Endometrial microvascular endothelial cells (primary cell): ENCODE results near the gene RADX. TPM values are rescaled to one million over a fixed set of nuclear protein-coding genes. Genes with fewer than 3 reads are reported as not detected.
"Not testable (repeated sequence)": the region's sequence is repeated elsewhere in the genome, so short reads cannot be mapped to it uniquely, and the experiment has no call there.

Experiments
- in situ Hi-C: cut with HindIII; loops from 2 replicates; pipeline ENCODE4 v1.10.0; 2017; ENCODE audit warnings: low sequenced_read_pairs, low pct_unique_long_range_greater_than_20kb; ENCODE audit errors: inconsistent ontology term
- total RNA-seq: library from RNA; depleted of rRNA; stranded (reverse); fragments of >200 nt; gene quantifications from one replicate; pipeline ENCODE4 v1.2.3, GENCODE V29; 2015; ENCODE audit errors: inconsistent ontology term

The RADX gene, protein sequence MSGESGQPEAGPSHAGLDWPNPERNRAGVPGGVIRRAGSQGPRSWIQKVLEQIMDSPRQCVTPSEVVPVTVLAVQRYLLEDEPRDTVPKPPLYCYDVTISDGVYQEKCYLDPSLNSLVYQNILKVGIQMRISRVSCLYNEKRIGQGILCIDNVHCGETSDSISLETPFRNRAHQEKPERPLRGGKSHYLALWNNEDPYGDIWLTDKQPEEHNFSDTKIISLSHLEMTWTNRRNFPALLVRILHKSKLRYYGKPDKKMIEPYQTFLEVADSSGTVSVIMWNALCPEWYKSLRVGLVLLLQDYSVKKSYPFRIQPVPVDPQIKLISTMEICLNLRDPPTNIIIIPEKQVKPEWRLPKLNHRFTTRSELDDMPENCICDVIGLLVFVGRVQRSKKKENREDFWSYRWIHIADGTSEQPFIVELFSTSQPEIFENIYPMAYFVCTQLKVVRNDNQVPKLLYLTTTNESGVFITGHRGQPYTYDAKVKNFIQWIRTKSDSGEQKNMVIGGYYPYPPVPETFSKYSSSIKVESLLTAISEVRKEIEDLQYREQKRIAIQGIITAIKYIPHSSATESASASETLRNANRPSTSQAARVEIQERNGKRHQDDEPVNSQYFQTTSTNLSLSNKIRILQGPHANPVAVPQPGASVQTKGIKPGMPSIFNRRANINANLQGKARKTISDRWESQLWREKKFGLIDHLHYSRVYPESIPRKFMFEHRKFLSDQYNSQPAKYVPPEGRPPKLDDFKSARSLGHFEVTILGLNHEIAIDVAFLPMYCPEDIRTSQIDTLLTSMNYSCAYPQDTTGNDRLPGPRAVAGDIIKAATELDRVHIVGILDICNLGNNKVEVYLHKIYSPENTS
- total RNA-seq, result 1.1 TPM

DNA sequence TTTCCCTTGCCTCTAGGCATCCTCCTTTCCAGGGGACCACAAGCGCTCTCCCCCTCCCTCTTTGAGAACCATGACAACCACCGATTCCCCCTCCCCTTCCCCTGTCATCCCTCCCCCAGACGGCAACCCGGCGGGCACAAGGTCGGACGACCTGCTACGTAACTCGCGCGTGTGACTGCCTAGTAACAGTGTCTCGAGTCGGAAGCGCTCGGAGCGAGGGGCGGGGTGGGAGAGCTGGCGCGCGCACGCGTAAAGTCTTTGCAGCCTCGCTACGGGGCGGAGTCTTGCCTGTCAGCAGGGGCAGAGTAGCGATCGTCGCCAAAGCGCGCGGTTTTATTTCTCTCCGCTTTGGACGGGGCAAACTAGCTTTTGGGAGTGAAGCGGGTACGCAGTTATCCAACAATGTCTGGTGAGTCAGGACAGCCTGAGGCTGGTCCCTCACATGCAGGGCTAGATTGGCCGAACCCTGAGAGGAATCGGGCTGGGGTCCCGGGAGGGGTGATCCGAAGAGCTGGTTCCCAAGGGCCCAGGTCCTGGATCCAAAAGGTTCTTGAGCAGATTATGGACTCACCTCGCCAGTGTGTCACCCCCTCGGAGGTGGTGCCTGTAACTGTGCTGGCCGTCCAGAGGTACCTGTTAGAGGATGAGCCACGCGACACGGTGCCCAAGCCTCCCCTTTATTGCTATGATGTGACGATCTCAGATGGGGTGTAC is at the start of gene RADX:
RADX (plus strand) TSS at position 300 of the 714 bp plus-strand sequence; CDS start at position 403, 103 bp downstream.
- in situ Hi-C loops, result no loop called here

DNA sequence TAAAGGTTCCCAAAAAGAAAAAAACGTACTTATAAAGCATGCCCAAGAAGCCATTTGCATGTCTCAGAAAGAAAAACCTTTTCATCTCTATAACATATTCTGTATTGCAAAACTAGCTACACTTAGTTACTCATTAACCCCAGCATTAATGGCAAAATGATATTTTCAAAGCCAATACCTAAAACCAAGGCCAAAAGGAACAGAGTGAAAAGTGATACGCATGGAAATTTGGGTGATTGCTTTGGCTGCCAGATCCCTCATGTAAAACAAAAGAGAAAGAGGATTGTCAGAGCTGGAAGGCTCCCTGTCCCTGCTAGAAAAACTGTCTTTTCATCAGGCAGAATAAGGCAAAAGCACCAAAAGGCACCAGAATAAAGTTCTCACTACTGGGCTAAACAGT is 46.8 kb upstream of the RADX start:
- in situ Hi-C loops, result no loop called here

DNA sequence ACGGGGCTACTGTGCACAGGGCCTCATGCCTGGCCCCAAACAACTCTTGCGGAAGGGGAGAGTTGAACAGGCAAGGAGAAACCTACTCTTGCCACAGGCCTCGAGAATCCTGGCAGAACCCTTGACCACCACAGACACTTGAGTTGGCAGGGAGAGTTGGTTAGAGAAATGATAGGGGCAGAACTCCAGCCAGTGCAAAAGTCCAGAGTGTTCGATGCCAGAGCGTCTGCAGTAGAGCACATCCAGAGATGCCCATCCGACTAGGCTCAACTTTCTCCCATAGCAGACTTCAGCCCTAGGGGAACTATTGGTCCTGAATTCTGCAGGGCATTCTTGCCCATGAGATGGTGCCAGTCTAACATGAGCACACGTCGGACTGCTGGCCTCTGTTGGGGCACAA is 45.4 kb upstream of the RADX start:
- in situ Hi-C loops, result no loop called here

DNA sequence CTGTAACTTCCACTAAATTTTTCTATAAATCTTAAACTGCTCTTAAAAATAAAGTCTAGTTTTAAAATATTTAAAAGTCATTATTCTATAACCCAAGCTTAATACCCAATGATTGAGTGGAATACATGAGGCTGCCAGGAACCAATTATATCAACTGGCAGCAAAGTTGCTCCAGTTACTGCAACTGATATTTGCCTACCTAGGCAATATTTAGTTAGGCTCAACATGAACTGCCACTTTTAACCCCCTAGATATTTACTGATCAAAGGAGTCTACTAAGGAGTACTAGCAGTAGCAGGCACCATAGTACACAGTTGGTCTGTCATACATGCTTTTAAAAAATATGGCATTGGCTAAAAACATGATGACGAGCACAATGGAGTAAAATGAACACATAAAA is 29.9 kb upstream of the RADX start:
- in situ Hi-C loops, result no loop called here

DNA sequence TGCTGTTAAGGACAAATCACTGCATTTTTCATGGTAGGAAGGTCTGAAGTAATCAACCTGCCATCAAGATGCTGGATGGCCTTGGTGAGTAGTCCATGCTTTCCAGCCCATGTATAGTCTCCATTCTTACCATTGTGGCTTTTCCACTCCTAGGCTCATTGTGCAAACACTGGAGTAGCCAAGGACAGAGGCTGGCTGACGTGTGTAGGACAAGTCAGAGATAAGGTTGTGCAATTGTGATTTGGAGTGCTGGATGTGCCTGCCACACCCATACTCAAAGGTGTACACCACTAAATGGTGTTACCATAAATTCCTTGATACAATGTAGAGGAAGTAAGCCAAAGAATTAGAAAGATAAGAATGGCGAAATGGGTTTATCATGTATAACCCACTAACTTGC is 26.3 kb upstream of the RADX start:
- in situ Hi-C loops, result no loop called here

DNA sequence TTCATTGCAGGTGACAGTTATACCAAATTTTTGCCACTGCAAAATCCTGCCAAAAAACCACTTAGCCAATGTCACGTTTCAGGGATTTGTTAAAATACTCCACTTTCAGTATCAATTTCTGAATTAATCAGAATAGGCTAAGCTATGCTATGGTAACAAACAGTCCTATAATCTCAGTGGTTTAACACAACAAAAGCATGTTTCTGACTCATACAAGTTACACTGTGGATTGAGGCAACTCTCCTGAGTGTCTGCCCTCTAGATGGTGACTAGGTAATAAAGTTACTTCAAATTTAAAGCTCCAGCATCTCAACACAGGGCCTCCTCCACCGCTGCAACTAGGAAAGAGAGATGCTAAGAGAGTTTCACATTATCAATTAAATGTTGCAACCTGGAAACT is 23.0 kb upstream of the RADX start:
- in situ Hi-C loops, result no loop called here

DNA sequence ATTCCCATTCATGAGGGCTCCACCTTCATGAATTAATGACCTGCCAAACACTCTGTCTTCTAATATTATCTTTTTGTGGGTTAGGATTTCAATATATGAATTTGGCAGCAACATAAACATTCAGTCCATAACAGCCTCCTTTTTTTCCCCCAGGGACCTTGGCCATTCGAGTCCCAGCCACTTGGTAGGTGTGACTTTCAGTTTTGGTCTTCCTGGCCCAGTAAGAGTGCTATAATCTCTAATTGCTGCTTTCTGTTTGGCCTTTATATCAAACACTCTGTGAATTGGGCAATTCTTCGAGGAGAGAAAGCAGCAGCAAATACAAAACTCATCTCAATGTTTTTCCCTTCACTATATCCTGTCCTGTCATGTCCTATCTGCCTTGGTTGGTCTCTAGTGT is 12.4 kb upstream of the RADX start:
- in situ Hi-C loops, result no loop called here

DNA sequence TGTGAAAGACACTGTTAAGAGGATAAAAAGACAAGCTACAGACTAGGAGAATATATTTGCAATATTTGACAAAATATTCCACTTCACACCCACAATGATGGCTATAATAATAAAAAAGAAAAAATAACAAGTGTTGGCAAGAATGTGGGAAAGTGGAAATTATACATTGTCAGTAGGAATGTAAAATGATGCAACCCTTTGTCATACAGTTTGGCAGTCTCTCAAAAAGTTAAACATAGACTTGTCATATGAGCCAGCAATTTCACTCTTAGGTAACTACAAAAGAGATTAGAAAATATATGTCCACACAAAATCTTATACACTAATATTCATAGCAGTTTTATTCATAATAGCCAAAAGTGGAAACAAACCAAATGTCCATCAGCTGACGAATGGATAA is 5.2 kb upstream of the RADX start:
- in situ Hi-C loops, result no loop called here

DNA sequence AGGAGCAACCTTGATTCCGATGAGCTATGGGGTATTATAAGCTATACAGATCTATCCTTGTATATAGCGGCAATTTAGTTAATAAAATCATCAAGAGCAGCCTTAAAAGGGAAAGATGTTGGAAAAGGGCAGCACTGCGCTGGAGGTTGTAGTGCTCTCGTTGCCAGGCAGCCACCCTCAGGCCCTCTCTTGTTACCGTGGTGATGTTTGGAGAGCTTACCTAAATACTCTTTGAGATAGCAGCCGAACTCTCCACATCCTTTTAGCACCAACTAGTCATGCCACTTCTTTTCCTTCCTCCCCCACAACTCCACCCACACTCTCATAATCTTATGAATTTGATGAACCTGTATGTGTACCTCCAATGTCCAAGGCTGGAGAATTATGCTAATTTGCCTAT is 3.8 kb upstream of the RADX start:
- in situ Hi-C loops, result no loop called here

DNA sequence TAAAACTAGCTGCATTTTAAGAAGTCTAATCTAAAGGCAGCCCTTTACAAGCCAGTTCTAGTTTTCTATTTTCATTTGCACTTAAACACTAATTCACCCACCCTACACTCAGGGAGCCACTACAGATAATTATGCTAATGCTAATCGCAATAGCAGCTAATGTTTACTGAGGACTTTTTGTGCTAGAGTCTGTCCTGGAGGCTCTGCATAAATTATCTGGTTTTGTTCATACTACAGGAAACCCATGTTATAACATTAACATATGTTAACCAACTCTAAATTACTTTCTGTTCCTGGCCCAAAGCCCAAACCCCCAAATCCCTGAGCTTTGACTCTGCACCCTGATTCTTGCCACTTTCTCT is 480 bp upstream of the RADX start:
- in situ Hi-C loops, result no loop called here

DNA sequence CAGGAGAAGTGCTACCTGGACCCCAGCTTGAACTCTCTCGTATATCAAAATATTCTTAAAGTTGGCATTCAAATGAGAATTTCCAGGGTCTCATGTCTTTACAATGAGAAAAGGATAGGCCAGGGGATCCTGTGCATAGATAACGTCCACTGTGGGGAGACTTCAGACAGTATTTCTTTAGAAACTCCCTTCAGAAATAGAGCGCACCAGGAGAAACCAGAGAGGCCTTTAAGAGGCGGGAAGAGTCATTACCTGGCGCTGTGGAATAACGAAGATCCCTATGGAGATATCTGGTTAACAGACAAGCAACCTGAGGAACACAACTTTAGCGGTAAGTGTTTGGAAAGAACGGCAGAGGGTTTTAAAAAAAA is 600 bp downstream of the RADX start:
- in situ Hi-C loops, result no loop called here

DNA sequence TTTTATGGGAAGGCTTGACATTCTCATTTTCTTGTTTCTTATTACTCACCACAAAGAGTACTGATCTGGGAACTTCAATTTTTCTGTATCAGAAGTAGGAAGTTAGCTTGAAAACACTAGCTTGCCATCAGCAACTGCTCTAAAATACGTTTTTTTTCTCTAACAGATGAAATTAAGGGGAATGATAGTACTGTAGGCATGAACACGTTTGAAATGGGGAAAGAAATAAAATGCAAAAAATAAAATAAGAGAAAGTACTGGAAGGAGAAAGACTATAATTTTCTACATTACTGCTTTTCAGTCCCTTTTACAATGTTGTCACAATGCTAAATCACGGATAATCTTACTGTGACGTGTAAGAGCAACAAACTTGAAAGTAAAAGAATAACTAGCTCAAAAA is 1.5 kb downstream of the RADX start:
- in situ Hi-C loops, result no loop called here

DNA sequence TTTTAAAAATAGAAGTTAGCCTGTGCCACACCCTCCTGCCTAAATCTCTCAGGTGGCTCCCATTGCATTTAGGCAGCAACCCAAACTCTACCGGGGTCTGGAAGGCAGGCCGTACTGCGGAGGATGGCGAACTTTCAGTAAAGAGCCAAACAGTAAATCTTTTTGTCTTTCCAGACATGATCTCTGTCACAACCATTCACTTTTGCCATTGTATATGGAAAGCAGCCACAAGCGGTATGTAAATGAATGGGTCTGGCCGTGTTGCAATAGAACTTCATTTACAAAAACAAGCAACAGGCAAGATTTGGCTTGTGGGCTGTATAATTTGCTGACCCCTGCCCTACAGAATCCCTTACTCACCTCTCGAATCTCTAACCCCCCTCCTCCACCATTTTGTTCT is 3.3 kb downstream of the RADX start:
- in situ Hi-C loops, result no loop called here

DNA sequence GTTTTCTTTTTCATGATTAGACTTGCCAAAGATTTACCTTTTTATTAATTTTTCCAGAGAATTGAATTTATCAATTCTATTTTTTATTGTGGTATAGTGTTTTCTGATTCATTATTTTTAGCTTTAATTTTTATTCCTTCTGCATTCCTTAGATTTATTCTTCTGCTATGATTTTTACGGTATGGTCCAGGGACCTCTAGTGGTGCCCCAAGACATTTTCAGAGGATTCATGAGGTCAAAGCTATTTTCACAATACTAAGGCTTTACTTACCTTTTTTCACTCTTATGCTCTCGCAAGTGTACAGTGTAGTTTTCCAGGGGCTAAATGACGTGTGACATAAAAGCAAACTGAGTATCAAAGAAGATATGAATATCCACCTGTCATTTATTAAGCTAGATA is 8.0 kb downstream of the RADX start:
- in situ Hi-C loops, result no loop called here

DNA sequence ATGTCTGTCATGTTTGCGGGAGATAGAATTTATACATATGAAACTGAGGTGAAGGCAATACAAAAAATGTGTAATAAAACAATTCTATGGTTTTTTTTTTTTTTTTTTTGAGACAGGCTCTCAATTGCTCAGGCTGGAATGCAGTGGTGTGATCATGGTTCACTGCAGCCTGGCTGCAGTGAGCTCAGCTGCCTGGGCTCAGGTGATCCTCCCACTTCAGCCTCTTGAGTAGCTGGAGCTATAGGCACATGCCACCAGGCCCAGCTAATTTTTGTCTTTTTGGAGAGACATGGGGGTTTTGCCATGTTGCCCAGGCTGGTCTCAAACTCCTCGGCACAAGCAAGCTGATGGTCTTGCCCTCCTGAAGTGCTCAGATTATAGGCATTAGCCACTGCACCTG is 10.1 kb downstream of the RADX start:
- in situ Hi-C loops, result no loop called here

DNA sequence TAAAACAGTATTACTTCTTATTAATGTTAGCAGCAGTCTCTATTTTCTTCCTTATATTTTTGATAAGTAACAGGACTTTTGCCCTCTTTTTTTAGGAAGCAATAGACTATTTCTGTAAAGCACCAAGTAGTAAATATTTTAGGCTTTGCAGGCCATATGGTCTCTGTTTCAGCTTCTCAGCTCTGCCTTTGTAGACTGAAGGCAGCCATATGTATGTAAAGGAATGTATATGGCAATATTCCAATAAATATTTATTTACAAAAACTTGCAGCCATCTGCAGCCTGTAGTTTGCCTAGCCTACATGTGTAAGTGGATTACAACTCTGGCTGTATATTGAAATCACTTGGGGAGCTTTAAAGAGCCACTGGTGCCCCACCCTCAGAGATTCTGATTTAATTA is 15.0 kb downstream of the RADX start:
- in situ Hi-C loops, result no loop called here

DNA sequence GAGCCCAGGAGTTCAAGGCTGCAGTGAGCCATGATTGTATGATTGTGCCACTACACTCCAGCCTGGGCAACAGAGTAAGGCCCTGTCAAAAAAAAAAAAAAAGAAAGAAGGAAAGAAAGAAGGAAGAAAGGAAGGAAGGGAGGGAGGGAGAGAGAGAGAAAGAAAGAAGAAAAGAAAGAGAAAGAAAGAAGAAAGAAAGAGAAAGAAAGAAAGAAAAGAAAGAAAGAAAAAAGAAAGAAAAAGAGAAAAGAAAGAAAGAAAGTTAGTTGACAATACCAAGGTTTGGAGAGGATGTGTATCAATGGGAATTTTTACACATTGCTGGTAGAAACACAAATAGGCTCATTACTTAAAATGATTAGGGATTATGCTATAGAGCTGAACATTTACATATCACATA is 19.8 kb downstream of the RADX start:
- in situ Hi-C loops, result no loop called here

DNA sequence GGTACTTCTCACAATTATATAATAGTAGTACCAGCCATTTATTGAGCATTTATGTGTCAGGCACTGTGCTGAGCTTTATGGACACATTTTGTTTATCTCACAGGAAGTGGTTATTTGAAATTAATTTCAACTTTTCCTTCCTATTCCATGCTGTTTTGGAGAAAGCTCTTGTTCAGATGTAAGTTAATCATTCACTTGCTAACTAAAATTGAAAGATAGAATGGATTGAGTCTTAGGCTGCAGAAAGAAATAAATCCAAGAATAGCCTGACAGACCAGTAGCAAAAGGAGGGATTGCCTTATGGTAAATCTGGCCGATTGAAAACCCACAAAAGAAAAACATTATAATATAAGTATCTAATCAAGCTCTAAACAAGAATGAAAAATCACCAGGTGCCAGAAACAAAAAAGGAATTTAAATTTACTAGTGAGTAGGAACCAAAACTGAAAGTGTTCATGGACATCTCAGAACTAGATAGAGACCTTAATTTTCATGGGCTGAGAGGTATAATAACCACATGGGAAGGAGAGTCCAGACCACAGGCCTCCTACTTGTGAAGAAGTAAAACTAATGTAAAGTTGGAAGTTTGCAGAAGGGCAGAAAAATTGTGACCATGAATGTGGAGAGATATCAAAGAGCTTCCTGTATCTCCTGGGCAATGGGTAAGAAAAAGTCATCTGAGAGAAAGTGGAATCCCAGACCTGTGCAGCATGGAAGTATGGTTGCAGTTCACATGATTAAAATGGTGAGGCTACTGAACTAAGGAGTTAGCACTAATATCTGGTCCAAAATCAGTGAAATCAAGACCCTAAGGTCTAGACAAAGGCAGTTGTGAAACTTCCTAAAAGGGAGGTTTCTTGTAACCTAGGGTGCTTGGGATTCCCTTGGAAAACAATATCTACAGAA is 38.0 kb downstream of the RADX start:
- in situ Hi-C loops, result no loop called here

DNA sequence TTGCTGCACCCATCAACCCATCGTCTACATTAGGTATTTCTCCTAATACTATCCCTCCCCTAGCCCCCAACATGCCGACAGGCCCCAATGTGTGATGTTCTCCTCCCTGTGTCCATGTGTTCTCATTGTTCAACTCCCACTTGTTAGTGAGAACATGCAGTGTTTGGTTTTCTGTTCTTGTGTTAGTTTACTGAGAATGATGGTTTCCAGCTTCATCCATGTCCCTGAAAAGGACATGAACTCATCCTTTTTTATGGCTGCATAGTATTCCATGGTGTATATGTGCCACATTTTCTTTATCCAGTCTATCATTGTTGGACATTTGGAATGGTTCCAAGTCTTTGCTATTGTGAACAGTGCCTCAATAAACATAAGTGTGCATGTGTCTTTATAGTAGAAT is 41.8 kb downstream of the RADX start:
- in situ Hi-C loops, result not testable (repeated sequence)
